ENCODE data around the gene ALDH1L1.
A peak's percentile ranks its signal among the peaks of the same experiment; 100 is the strongest.
"Not testable (repeated sequence)": the region's sequence is repeated elsewhere in the genome, so short reads cannot be mapped to it uniquely, and the experiment has no call there.

Gene ALDH1L1

GRCh38 chr3:126080970-126081369 lies 99.4 kb downstream of the ALDH1L1 start:
- DNase-seq, result no peak

- no peak for DNase-seq
Observed at GRCh38 chr3:126078866-126079265, 101.5 kb downstream of the ALDH1L1 start.

- DNase-seq, result no peak
Observed at GRCh38 chr3:126077754-126078153, 102.6 kb downstream of the ALDH1L1 start.

- DNase-seq, result no peak
Observed at GRCh38 chr3:126076140-126076539, 104.2 kb downstream of the ALDH1L1 start.

- no peak for DNase-seq
Observed at GRCh38 chr3:126070146-126070545, 110.2 kb downstream of the ALDH1L1 start.

- DNase-seq, result no peak
Observed at GRCh38 chr3:126067959-126068358, 112.4 kb downstream of the ALDH1L1 start.

- DNase-seq, result not testable (repeated sequence)
Observed at GRCh38 chr3:126066676-126067075, 113.7 kb downstream of the ALDH1L1 start.

- DNase-seq, result no peak
Observed at GRCh38 chr3:126065876-126066275, 114.5 kb downstream of the ALDH1L1 start.

GRCh38 chr3:126064627-126065258 lies 115.6 kb downstream of the ALDH1L1 start:
- DNase-seq, result peak; percentile 33

- no peak for DNase-seq
Observed at GRCh38 chr3:126063358-126063965, 116.9 kb downstream of the ALDH1L1 start.

- no peak for DNase-seq
Observed at GRCh38 chr3:126061301-126062032, 118.9 kb downstream of the ALDH1L1 start.

- DNase-seq, result no peak
Observed at GRCh38 chr3:126060613-126061145, 119.7 kb downstream of the ALDH1L1 start.

- DNase-seq, result no peak
Observed at GRCh38 chr3:126058666-126059065, 121.7 kb downstream of the ALDH1L1 start.

GRCh38 chr3:126057936-126058335 lies 122.5 kb downstream of the ALDH1L1 start:
- DNase-seq, result no peak

GRCh38 chr3:126057501-126057819 lies 122.9 kb downstream of the ALDH1L1 start:
- no peak for DNase-seq

- no peak for DNase-seq
Observed at GRCh38 chr3:126056681-126057500, 123.5 kb downstream of the ALDH1L1 start.

GRCh38 chr3:126056088-126056487 lies 124.3 kb downstream of the ALDH1L1 start:
- no peak for DNase-seq

- DNase-seq, result no peak
Observed at GRCh38 chr3:126054870-126055269, 125.5 kb downstream of the ALDH1L1 start.

GRCh38 chr3:126053949-126054569 lies 126.3 kb downstream of the ALDH1L1 start:
- DNase-seq, result no peak
